Lower leg skin (tissue), 4 donors: ENCODE data around the gene PALLD. TPM values are rescaled to one million over a fixed set of nuclear protein-coding genes. Genes with fewer than 3 reads are reported as not detected.
"Not testable (repeated sequence)": the region's sequence is repeated elsewhere in the genome, so short reads cannot be mapped to it uniquely, and the experiment has no call there.

Source experiments
- DNase-seq, 2 donors: peaks; one replicate each; pipeline ENCODE4 v3.0.0-alpha.2; 2019; ENCODE audit warnings: low spot score in 2 of 2
- H3K4me3 ChIP-seq: fragments of 200-600 bp; sonication (generic); 2 replicates; pipeline ENCODE4 v1.5.1; 2017; ENCODE audit warnings: mild to moderate bottlenecking, low read depth; ENCODE audit not compliant: poor library complexity, severe bottlenecking
- POLR2A ChIP-seq, 2 donors: fragments of 450-650 bp; IDR thresholded peaks; one replicate each; pipeline ENCODE4 v1.6.1; 2016 to 2017; ENCODE audit warnings: antibody characterized with exemption in 2 of 2, mild to moderate bottlenecking in 1 of 2, moderate library complexity in 1 of 2
- WGBS, 2 donors: methylation state at CpG; one replicate each; pipeline ENCODE4 v1.1.5; 2018; 5-methylcytosine and 5-hydroxymethylcytosine counted together
- intact Hi-C: fragments of 100-400 bp; cut with DNase I; formaldehyde crosslinking; loops from one replicate; pipeline ENCODE4 v1.15.0; 2023; ENCODE audit warnings: low total_unique reads
- total RNA-seq, 4 donors: library from RNA; depleted of rRNA; stranded (reverse); fragments of >200 nt; gene quantifications; one replicate each; pipeline ENCODE4 v1.1.0, GENCODE V29; 2016
- TF ChIP-seq, protein P1 (sequence below), 3 donors: fragments of 450-650 bp; IDR thresholded peaks; one replicate each; pipeline ENCODE4 v1.5.1; 2016; ENCODE audit warnings: antibody characterized with exemption in 3 of 3, mild to moderate bottlenecking in 3 of 3, moderate library complexity in 2 of 3

The PALLD gene
- total RNA-seq, 4 donors from 2014 or later = 46.1 to 103 (median 77.6) TPM

DNA sequence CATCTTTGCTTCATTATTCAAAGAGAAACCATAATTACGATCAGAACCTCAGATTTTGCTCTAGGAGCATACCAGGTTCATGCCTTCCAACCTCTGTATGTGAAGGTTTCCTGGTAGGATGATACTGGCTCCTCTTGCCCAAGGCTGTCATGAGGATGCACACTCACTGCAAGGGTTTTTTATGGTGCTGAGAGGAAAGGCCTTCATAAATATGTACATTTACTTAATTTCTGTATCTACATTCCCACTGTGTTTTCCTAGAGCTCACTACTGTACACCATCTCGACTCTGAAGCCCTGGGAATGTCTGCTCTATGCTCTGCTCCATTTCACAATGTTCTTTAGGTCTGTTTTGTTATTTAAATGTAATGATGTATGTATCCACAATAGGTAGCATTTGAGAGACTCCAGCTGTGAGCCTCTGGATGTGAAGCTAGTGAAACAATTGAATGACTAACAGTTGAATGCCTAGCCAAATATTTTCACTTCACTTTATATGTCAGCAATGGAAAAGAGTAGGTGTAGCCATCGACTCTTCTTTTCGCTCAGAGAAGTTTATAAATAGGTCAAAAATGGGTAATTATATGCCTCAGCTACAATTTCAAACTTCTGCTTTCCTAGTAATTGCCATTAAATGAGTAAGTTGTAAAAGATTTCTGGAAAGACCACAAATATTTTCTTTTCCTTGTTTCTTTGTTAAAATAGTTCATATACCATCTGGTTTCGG is 228.0 kb downstream of the PALLD start:
- TF ChIP-seq, protein P1, sequence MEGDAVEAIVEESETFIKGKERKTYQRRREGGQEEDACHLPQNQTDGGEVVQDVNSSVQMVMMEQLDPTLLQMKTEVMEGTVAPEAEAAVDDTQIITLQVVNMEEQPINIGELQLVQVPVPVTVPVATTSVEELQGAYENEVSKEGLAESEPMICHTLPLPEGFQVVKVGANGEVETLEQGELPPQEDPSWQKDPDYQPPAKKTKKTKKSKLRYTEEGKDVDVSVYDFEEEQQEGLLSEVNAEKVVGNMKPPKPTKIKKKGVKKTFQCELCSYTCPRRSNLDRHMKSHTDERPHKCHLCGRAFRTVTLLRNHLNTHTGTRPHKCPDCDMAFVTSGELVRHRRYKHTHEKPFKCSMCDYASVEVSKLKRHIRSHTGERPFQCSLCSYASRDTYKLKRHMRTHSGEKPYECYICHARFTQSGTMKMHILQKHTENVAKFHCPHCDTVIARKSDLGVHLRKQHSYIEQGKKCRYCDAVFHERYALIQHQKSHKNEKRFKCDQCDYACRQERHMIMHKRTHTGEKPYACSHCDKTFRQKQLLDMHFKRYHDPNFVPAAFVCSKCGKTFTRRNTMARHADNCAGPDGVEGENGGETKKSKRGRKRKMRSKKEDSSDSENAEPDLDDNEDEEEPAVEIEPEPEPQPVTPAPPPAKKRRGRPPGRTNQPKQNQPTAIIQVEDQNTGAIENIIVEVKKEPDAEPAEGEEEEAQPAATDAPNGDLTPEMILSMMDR (IDR thresholded peaks at IDR 0.05) = no peak
- intact Hi-C loops = no loop called here
- no peak overlapping the region for H3K4me3 ChIP-seq
- no peak for DNase-seq
- 71 to 84% methylated on average over 5 of the region's 5 CpGs for WGBS, 2 donors

DNA sequence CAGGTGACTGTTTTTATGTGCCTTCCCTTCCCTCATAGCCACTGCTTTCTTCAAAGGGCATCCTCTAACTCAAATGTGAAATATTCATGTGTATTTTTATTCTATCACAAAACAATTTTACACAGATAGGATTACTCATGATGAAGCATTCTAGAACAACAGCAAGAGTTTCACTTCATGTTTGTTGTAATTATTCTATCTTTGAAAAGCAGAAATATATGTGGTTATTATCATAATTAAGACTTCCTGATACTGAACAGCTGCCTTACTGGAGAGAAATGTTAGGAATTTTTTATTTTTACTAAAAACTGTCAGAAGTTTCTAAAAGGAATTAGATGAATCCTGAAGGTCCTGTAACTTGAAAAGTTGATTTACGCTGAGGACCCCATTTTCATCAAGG is 229.1 kb downstream of the PALLD start:
- no peak for DNase-seq
- WGBS, 2 donors = 92 to 98% methylated on average over 1 of the region's 1 CpG
- TF ChIP-seq POLR2A (IDR thresholded peaks at IDR 0.05) = no peak
- TF ChIP-seq, protein P1 (IDR thresholded peaks at IDR 0.05) = no peak
- intact Hi-C loops = no loop called here
- H3K4me3 ChIP-seq = no peak overlapping the region

DNA sequence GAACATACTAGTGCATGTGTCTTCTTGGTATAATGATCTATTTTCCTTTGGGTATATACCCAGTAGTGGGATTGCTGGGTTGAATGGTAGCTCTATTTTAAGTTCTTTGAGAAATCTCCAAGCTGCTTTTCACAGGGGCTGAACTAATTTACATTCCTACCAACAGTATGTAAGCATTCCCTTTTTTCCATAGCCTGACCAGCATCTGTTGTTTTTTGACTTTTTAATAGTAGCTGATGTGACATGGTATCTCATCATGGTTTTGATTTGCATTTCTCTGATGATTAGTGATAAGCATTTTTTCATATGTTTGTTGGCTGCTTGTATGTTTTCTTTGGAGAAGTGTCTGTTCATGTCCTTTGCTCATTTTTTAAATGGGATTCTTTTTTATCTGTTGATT is 230.3 kb downstream of the PALLD start:
- H3K4me3 ChIP-seq, DNase-seq, intact Hi-C loops: not testable (repeated sequence)

DNA sequence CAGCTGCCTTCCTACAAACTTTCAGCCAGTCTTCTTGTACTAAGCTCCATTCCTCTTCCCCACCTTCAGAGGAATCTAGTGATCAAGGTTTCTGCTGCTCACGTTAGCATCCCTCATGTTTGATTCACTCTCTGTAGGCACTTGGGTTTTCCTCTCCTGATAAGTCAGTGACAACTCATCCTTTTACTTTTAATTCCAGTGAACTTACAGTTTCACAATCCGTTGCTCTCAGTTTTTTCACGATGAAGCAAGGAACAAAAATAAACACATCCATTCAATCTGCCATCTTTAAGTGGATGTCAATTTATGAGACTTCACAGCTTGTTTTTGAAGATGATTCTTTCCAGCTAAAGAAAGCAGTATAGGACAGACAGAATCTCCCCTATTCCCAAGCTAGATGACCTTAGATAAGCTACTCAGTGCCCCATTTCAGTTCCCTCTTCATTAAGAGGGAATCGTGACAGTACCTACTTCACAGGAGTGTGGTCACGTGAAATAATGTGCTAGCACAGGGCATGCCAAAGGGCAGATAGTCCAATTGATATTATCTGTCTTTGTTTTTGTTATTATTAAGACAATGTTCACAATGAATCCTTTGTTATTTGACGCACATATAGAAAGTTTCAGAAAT is 234.3 kb downstream of the PALLD start:
- H3K4me3 ChIP-seq = no peak overlapping the region
- intact Hi-C loops = no loop called here
- TF ChIP-seq, protein P1 (IDR thresholded peaks at IDR 0.05) = no peak
- no peak for TF ChIP-seq POLR2A (IDR thresholded peaks at IDR 0.05)
- 76 to 81% methylated on average over 6 of the region's 6 CpGs for WGBS, 2 donors
- DNase-seq = no peak

DNA sequence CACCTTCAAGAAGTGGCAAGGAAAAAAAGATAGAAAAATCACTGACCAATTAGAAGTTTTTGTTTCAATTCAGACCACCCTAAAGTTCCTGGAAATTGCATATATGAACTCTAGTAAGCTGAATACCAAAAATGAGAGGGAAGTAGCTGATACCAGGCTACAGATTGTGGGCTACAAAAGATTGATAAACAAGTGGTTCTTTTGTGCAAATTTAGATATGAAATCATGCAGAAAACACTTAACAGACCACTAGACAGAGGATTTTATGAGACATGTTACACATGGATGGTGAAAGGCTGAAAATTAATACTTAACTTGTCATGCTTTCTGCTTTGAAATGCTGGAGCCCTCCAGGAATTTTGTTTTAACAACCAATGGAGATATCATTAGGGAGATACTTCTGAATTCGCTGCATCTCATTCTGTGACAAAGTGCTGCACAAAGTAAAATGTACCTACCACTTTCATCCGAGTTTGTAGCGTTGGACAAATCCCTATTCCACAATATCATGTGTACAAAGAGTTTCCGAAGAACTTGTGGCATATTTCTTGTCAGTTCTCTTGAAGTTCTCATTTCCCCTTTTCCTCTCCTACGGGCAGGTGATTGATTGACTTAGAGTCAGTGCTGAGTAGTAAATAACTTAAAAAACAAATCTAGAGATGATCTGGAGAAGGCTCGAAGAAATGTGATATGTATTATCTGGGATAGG is 235.0 kb downstream of the PALLD start:
- no peak overlapping the region for H3K4me3 ChIP-seq
- intact Hi-C loops = no loop called here
- TF ChIP-seq, protein P1 (IDR thresholded peaks at IDR 0.05) = no peak
- TF ChIP-seq POLR2A (IDR thresholded peaks at IDR 0.05) = no peak
- 89 to 93% methylated on average over 6 of the region's 6 CpGs for WGBS, 2 donors
- no peak for DNase-seq

DNA sequence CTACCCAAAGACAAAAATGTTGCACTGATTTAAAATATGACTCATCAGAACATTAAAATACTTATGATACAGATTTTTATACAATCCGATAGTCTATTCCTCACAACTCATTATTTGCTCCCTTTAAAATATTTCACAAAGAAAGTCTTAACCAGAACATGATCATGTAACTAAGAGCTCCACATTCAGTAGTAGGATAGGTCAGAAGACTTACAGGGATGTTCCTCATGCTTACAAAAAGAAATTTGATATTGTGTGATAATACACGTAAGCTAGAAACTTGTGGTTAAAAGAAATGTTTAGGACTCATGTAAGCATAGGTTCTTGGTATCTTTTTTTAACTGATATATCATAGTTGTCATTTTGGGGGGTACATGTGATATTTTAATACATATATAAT is 235.9 kb downstream of the PALLD start:
- H3K4me3 ChIP-seq = no peak overlapping the region
- TF ChIP-seq, protein P1 (IDR thresholded peaks at IDR 0.05) = no peak
- no peak for TF ChIP-seq POLR2A (IDR thresholded peaks at IDR 0.05)
- intact Hi-C loops = no loop called here
- WGBS, 2 donors = 95 to 96% methylated on average over 2 of the region's 2 CpGs
- DNase-seq = no peak
